ENCODE data around the gene EIF4ENIF1. TPM values are rescaled to one million over a fixed set of nuclear protein-coding genes. Genes with fewer than 3 reads are reported as not detected.
A peak's percentile ranks its signal among the peaks of the same experiment; 100 is the strongest.
"Not testable (repeated sequence)": the region's sequence is repeated elsewhere in the genome, so short reads cannot be mapped to it uniquely, and the experiment has no call there.

EIF4ENIF1 gene
- total RNA-seq, 2 experiments from 2014 or later, result 50.3 to 50.5 TPM

- intact Hi-C loops (cut with micrococcal nuclease), result loop anchor here (5.0 kb wide), 1 partner anchor 42 kb away; no protein-coding TSS in a partner anchor
- peak overlapping the region; percentile 96 for H3K4me3 Mint-ChIP-seq
- H3K4me1 Mint-ChIP-seq (ENCODE audit: low read depth), result peaks cover 51% of the 10 kb centered on the region
- H3K27ac Mint-ChIP-seq, result peak overlapping the region; percentile 90
- H3K36me3 Mint-ChIP-seq (ENCODE audit: low read depth), result peaks cover 36% of the 10 kb centered on the region
- H3K9me3 Mint-ChIP-seq, result no peaks in the 10 kb centered on the region
- ChIA-PET CTCF (interaction anchor here (0.8 to 1.0 kb wide), 2 partner anchors 27 to 140 kb away, joined by 3 read pairs; no protein-coding TSS in a partner anchor), POLR2A (interaction anchor here (0.7 kb wide), 1 partner anchor 34 kb away, joined by 3 read pairs; no protein-coding TSS in a partner anchor)
- TF ChIP-seq, protein P1, sequence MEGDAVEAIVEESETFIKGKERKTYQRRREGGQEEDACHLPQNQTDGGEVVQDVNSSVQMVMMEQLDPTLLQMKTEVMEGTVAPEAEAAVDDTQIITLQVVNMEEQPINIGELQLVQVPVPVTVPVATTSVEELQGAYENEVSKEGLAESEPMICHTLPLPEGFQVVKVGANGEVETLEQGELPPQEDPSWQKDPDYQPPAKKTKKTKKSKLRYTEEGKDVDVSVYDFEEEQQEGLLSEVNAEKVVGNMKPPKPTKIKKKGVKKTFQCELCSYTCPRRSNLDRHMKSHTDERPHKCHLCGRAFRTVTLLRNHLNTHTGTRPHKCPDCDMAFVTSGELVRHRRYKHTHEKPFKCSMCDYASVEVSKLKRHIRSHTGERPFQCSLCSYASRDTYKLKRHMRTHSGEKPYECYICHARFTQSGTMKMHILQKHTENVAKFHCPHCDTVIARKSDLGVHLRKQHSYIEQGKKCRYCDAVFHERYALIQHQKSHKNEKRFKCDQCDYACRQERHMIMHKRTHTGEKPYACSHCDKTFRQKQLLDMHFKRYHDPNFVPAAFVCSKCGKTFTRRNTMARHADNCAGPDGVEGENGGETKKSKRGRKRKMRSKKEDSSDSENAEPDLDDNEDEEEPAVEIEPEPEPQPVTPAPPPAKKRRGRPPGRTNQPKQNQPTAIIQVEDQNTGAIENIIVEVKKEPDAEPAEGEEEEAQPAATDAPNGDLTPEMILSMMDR (IDR thresholded peaks at IDR 0.05), result no peak
- DNase-seq, result no peak
- H3K27me3 Mint-ChIP-seq, result no peaks in the 10 kb centered on the region
- ATAC-seq, result no peak
Measured at GRCh38 chr22:31495343-31495742, 5.7 kb upstream of the EIF4ENIF1 start.

DNA sequence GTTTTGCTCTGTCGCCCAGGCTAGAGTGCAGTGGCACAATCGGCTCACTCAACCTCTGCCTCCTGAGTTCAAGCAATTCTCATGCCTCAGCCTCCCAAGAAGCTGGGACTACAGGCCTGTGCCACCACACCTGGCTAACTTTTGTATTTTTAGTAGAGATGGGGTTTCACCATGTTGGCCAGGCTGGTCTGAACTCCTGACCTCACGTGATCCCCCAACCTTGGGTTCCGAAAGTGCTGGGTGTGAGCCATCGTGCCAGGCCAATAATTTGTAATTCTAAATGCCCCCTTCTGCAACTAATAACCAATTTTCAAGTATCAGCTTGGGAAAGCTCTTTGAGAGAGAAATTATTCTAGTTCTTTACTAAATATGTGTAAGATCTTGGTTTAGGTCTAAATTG is 3.7 kb upstream of the EIF4ENIF1 start:
- H3K4me3 Mint-ChIP-seq; DNase-seq; intact Hi-C loops (cut with micrococcal nuclease); H3K27me3 Mint-ChIP-seq; H3K9me3 Mint-ChIP-seq; ATAC-seq: not testable (repeated sequence)
- H3K27ac Mint-ChIP-seq, result peak overlapping the region; percentile 67
- POLR2A ChIA-PET, result interaction anchor here (1.0 to 1.3 kb wide), 2 partner anchors 28 to 38 kb away, joined by 3 to 5 read pairs; no protein-coding TSS in a partner anchor
- CTCF ChIA-PET, result interaction anchor here (1.0 to 2.6 kb wide), 3 partner anchors 64 to 141 kb away, joined by 3 to 8 read pairs (median 4); no protein-coding TSS in a partner anchor
- H3K36me3 Mint-ChIP-seq (ENCODE audit: low read depth), result peaks cover 31% of the 10 kb centered on the region
- peaks cover 41% of the 10 kb centered on the region for H3K4me1 Mint-ChIP-seq (ENCODE audit: low read depth)

DNA sequence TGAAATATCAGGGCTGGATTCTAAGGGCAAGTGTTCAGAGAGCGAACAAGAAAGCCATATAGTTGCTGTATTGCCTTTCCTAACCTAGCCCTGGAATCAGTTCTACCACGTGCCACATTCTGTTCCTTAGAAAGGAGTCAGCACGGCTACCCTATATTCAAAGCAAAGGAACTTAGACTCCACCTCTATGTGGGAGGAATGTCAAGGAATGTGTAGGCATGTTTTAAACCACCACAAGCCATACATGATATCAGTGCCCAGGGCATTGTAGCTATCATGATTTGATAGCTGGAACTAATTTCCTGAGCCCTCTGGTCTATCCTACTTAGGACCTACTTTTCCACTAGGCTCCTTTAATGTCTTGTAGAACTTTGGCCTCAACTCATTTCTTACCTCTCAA is 2.5 kb upstream of the EIF4ENIF1 start:
- Mint-ChIP-seq H3K27ac (peak overlapping the region; percentile 77), H3K4me3 (peak overlapping the region; percentile 8), H3K9me3 (no peaks in the 10 kb centered on the region), H3K36me3 (ENCODE audit: low read depth) (peaks cover 31% of the 10 kb centered on the region), H3K27me3 (no peaks in the 10 kb centered on the region), H3K4me1 (ENCODE audit: low read depth) (peaks cover 41% of the 10 kb centered on the region)
- POLR2A ChIA-PET, result interaction anchor here (0.9 to 3.1 kb wide), 5 partner anchors 29 to 167 kb away, joined by 3 to 14 read pairs (median 5); no protein-coding TSS in a partner anchor
- CTCF ChIA-PET, result interaction anchor here (1.0 to 2.6 kb wide), 3 partner anchors 65 to 146 kb away, joined by 3 to 8 read pairs (median 5); no protein-coding TSS in a partner anchor
- ATAC-seq (no peak), DNase-seq (no peak)
- intact Hi-C loops (cut with micrococcal nuclease), result no loop called here
- TF ChIP-seq, protein P1 (IDR thresholded peaks at IDR 0.05), result no peak

DNA sequence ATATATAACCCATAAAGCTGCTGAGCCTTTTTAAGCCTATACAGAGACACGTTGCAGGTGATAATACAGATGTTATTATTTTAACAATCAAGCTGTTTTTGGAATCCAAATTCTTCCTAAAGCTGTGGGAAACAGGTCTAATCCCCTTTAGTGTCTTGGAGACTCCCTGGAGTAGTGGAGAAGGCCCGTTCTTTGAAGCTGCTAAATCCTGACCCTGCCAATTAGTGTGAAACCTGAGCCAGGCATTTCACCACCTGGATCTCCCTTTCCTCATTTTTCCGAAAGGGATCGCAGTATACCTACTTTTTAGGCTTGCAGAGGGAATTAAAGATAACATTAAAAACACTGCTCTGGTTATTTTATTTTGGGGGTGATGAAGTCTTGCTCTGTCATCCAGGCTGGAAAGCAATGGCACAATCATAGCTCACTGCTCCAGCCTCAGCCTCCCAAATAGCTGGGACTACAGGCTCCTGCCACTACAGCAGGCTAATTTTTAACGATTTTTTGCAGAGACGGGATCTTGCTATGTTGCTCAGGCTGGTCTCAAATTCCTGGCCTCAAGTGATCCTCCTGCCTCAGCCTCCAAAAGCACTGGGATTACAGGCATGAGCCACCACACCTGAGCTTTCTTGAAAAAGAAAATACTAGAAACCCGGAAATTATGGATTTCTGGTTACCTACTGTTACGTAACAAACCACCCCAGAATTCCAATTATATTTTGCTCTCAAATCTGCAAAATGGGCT is 1.7 kb upstream of the EIF4ENIF1 start:
- DNase-seq, result no peak
- Mint-ChIP-seq H3K9me3 (no peaks in the 10 kb centered on the region), H3K36me3 (ENCODE audit: low read depth) (peaks cover 32% of the 10 kb centered on the region), H3K27me3 (no peaks in the 10 kb centered on the region), H3K4me1 (ENCODE audit: low read depth) (peaks cover 46% of the 10 kb centered on the region), H3K27ac (peak overlapping the region; percentile 98), H3K4me3 (peak overlapping the region; percentile 86)
- ChIA-PET CTCF (interaction anchor here (1.6 to 2.6 kb wide), 2 partner anchors 139 to 147 kb away, joined by 5 to 8 read pairs; no protein-coding TSS in a partner anchor), POLR2A (interaction anchor here (0.9 to 3.1 kb wide), 5 partner anchors 9 to 139 kb away, joined by 3 to 14 read pairs (median 7); no protein-coding TSS in a partner anchor)
- TF ChIP-seq, protein P1 (IDR thresholded peaks at IDR 0.05), result no peak
- ATAC-seq, result no peak
- intact Hi-C loops (cut with micrococcal nuclease), result no loop called here

DNA sequence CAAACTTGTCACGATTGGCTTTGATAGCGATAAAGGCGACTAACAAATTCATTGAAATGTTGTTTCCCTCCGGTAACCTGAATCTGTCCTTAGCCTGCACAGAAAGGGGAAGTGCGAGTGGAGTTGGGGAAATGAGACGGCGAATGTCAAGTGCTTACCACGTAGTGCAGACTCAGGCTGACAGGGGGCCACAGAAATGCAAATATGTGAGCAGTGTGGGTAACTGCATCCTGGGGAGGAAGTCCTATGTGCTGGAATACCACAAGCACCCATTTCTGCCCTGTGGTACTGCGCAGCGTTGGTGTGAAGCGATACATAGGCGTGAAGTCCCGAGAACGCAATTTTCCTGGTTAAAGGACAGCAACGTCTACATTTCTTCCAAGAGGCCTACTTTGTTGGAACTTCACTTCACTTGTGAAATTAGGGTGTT is 869 bp upstream of the EIF4ENIF1 start:
- DNase-seq, result peak; percentile 72
- POLR2A ChIA-PET, result interaction anchor here (0.9 to 3.1 kb wide), 5 partner anchors 8 to 140 kb away, joined by 3 to 14 read pairs (median 7); no protein-coding TSS in a partner anchor
- Mint-ChIP-seq H3K4me3 (peak overlapping the region; percentile 86), H3K27ac (peak overlapping the region; percentile 98), H3K9me3 (no peaks in the 10 kb centered on the region), H3K4me1 (ENCODE audit: low read depth) (peaks cover 48% of the 10 kb centered on the region), H3K27me3 (no peaks in the 10 kb centered on the region), H3K36me3 (ENCODE audit: low read depth) (peaks cover 35% of the 10 kb centered on the region)
- CTCF ChIA-PET, result interaction anchor here (2.6 kb wide), 1 partner anchor 140 kb away, joined by 8 read pairs; no protein-coding TSS in a partner anchor
- ATAC-seq, result peak; percentile 65
- TF ChIP-seq, protein P1 (IDR thresholded peaks at IDR 0.05), result peak; percentile 22
- intact Hi-C loops (cut with micrococcal nuclease), result no loop called here

Data from activated CD8-positive, alpha-beta T cell treated with anti-CD3 and anti-CD28 coated beads for 36 hours (primary cell).